Measurements from ENCODE around the gene ASIC4.

Gene ASIC4

GRCh38 chr2:219498280-219499057 is 15.8 kb upstream of the ASIC4 start, which contains the start of gene GMPPA:
Gene GMPPA (plus strand): TSS chr2:219498891. CDS start chr2:219499976, 1,085 bp downstream.
- DNase-seq (ENCODE audit: low read depth) = peak; percentile 99

- DNase-seq (ENCODE audit: low read depth) = no peak
These were observed 15.3 kb upstream of the ASIC4 start for GRCh38 chr2:219499058-219499307.

- DNase-seq (ENCODE audit: low read depth) = no peak
These were observed 14.7 kb upstream of the ASIC4 start for GRCh38 chr2:219499555-219499954.

- DNase-seq (ENCODE audit: low read depth) = peak; percentile 25
These were observed 14.1 kb upstream of the ASIC4 start for GRCh38 chr2:219500135-219500534.

- DNase-seq (ENCODE audit: low read depth) = no peak
These were observed 12.4 kb upstream of the ASIC4 start for GRCh38 chr2:219501849-219502248.

- DNase-seq (ENCODE audit: low read depth) = no peak
These were observed 11.7 kb upstream of the ASIC4 start for GRCh38 chr2:219502618-219503017.

DNA sequence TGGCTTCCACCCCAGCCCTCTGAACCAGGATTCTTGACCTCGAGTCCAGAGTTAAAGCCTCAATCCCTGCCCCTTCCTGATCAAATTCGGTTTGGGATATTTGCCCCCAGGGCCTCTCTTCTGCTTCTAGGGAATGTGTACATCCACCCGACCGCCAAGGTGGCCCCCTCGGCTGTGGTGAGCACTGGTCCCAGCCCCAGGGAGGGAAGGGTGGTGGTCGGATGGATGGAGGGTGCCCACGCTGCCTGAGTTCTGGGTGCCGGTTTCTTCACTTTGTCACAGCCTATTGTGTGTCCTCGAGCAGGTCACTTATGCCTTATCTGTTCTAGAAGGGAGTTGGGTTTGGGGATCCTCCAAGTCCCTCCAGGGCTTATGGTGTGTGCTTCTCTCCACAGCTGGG is 8.7 kb upstream of the ASIC4 start:
- no peak for DNase-seq (ENCODE audit: low read depth)

DNA sequence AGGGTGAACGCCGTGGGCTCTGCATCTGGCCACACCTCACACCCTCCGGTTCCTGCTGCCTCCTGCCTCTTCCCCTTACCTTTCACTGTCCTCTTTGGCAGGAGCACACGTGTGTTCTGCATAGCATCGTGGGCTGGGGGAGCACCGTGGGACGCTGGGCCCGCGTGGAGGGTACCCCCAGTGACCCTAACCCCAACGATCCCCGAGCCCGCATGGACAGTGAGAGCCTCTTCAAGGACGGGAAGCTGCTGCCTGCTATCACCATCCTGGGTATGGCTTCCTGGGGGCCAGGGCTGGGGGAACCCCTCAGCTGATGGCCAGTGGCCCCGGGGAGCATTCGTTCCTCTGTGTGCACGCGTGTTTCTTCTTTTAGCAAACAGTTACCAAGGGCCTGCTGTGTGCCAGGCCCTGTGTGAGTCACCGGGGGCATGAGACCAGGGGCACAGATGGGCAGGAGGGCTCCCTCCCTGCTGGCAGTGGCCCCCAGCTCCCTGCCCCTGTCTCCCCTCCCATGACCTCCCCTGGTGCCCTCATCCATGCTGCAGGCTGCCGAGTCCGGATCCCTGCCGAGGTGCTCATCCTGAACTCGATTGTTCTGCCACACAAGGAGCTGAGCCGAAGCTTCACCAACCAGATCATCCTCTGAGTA is 8.0 kb upstream of the ASIC4 start:
- no peak for DNase-seq (ENCODE audit: low read depth)

GRCh38 chr2:219506802-219507526 is 7.3 kb upstream of the ASIC4 start:
- DNase-seq (ENCODE audit: low read depth) = no peak

DNA sequence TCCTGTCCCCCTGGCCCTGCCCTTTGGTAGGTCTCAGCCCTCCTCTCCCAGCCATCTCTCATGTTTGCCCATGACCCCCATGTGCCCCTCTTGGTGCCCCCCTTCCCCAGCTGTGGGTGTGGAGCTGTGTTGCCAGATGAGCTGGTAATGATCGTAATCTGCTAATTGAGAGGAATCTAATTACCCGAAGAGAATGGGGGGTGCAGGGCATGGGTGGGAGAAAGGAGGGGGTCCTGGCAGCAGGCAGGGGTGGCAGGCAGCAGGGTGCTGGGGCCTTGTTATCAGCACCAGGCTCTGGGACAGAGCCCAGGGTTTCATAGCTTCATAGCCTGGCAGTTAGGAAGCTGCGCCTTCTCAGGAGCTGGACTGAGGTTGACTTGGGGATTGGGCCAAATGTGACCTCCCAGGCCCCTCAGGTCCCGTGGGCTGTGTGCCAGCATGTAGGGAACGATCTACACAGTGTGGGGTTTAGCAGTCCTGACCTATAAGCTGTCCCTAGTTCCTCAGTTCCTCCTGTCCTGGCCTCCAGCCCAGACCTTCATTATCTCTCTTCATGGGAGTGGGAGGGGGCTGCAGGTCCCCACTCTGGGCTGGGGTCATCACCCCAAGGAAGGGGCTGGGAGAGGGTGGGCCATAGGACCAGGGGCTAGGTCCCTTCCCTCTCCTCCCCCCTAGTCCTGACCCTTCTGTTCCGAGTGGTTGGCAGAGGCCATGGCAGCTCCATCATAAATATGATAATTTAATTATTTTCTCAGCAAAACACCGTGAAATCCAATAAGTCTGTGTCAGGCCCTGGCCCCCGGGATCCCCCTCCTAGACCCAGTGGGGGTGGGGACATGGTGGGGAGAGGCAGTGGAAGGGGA is 6.5 kb upstream of the ASIC4 start:
- no peak for DNase-seq (ENCODE audit: low read depth)

DNA sequence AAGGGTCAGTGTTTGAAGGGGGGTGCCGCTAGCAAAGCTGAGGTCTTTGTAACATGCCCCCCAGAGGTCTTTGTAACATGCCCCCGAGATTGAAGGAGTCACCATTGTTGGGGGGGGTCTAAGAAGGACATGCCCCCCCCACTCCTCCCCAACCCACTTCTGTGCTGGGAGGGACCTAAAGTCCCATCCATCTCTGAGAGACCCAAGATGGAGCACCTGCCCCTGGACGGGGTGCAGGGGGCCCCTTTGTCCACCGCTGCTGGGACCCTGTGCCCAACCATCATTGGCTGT is 5.9 kb upstream of the ASIC4 start:
- DNase-seq (ENCODE audit: low read depth) = no peak

GRCh38 chr2:219508971-219509779 is 5.1 kb upstream of the ASIC4 start:
- DNase-seq (ENCODE audit: low read depth) = no peak

DNA sequence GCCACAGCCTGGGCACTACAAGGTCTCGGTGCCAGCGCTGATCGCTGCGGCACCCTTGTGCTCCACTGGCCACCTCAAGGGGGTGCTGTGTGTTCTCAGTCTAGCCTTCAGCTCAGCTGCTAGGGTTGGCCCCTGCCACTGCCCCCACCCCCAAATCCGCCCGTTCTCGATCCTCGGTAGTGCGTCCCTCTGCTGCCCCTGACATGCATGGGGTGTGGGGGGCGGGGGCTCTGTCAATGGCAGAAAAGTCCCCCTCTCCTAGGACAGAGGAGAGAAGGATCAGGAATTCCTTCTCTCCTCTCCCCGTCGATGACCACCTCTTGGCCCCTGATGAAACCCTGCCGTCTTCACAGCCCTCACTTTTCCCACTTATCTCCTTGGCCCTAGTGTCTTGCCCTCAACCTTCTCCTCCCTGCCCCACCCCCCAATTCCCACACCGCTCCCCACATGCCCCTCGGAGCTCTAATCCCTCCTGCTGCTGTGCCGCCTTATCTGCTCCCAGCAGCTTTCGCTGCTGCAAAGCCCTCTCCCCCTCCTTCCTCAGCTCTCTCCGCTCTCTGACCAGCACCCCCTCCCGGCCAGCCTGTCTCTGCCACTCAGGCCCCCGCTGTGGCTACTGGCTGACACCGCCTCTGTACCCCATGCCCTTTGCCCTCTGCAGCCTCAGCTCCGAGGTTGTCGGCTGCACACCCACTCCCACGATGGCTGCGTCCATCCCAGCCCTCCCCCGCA is 4.3 kb upstream of the ASIC4 start:
- DNase-seq (ENCODE audit: low read depth) = peak; percentile 55

- DNase-seq (ENCODE audit: low read depth) = no peak
These were observed 3.7 kb upstream of the ASIC4 start for GRCh38 chr2:219510512-219511135.

- no peak for DNase-seq (ENCODE audit: low read depth)
These were observed 2.5 kb upstream of the ASIC4 start for GRCh38 chr2:219511547-219512325.

DNA sequence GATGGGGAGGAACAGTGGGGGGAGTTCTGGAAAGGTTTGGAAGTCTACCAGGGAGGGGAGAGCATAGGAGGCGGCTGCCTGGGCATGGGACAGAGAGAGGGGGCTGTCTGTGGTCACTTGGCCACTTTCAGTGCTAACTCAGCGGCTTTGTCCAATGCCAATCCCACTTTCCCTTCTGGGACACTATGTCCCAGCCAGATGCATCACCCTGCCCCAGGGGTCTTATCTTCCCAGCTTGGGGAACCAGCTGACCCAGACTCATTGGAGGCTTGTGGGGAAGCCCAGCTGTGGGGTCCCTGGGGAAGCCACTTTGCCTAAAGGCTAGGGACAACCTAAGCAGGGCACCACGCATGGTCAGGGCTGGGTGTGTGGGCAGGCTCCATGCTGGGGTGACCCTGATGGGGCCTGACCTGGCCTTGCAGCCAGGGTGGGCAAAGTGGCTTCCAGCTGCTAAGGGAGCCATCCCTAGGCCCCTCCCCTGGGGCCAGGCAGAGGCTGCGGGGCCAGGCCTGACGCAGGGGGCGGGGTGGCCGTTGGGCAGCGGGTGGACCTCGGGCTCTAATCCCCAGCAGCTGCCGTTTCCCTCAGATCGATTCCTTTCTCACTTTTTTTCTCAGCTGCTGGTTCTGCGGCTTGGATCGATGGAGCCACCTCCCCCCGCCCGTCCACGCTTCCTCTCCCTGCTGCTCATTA is 1.6 kb upstream of the ASIC4 start:
- no peak for DNase-seq (ENCODE audit: low read depth)

DNA sequence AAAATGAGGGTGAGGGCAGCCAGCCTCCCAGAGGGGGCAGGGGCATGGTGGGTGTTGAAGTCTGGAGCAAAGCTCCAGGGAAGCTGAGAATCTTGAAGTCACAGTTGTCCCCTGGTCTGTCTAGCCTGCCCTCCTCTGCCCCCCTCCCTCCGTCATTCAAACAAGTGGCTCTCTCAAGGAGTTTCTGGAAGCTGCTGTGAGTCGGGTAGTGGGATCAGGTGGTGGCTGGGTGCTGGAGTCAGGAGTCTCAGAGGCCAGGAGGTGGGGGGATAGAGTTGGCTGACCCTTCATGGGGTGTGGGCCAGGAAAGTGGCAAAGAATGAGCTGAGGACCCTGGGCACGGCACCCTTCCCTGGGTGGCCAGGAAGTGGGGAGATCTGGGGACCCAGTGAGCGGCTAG is 495 bp upstream of the ASIC4 start:
- no peak for DNase-seq (ENCODE audit: low read depth)

DNA sequence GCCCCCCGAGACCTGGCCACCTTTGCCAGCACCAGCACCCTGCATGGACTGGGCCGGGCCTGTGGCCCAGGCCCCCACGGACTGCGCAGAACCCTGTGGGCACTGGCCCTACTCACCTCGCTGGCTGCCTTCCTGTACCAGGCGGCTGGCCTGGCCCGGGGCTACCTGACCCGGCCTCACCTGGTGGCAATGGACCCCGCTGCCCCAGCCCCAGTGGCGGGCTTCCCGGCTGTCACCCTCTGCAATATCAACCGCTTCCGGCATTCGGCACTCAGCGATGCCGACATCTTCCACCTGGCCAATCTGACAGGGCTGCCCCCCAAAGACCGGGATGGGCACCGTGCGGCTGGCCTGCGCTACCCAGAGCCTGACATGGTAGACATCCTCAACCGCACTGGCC is 554 bp downstream of the ASIC4 start:
- DNase-seq (ENCODE audit: low read depth) = no peak
